Measurements from ENCODE around the gene ZHX3.

Gene ZHX3

GRCh38 chr20:41131594-41132387 lies 185.7 kb downstream of the ZHX3 start:
- no peak for TF ChIP-seq CTCF (IDR thresholded peaks at IDR 0.05; ENCODE audit: control extremely low read depth, extremely low read depth, low read depth, missing control alignments)
- ChIA-PET CTCF (interaction anchor here (0.7 kb wide), 1 partner anchor 141 kb away, joined by 3 read pairs; no protein-coding TSS in a partner anchor), POLR2A (no interaction called here)
- no peak for DNase-seq (ENCODE audit: extremely low spot score)

Measured in GM10248 (cell line).